Endothelial cell of umbilical vein (primary cell): ENCODE results near the gene NHP2. TPM values are rescaled to one million over a fixed set of nuclear protein-coding genes. Genes with fewer than 3 reads are reported as not detected.

Source experiments
- BruUV-seq: library from RNA; stranded (reverse); fragments of 400-500 nt; replicated peaks from 2 replicates; lab custom pipeline; 2021; lab: Mats Ljungman, UMichigan
- CTCF ChIA-PET: fragments of 300-600, 350-600 bp; sonication (Branson Sonifier 250); formaldehyde crosslinking; loops from one replicate; lab custom pipeline; 2021; ENCODE audit warnings: antibody characterized with exemption, inconsistent platforms; lab: Charles Lee
- POLR2A ChIA-PET: fragments of 300-600, 350-600 bp; sonication (Branson Sonifier 250); formaldehyde crosslinking; loops from one replicate; lab custom pipeline; 2021; ENCODE audit warnings: antibody characterized with exemption, inconsistent platforms; lab: Charles Lee
- DNase-seq: peaks from one replicate; pipeline ENCODE4 v3.0.0-alpha.2; 2011; ENCODE audit warnings: low read depth, low spot score
- FAIRE-seq: peaks from 2 replicates; lab custom pipeline; 2011; peaks lifted over from hg19 to GRCh38; lab: Jason Lieb, UNC
- H2AFZ ChIP-seq: 2 replicates; pipeline ENCODE4 v1.6.0; 2012; ENCODE audit warnings: low read depth, low read length, control low read depth, inconsistent platforms
- H3K27ac ChIP-seq: 2 replicates; pipeline ENCODE4 v1.5.1; 2011; ENCODE audit warnings: low read depth, mild to moderate bottlenecking, control low read depth, low read length, moderate library complexity; ENCODE audit not compliant: insufficient read depth
- H3K27me3 ChIP-seq, 2 experiments: 2 replicates each; pipeline versions ENCODE4 v1.6.0 to v1.6.1; 2011; ENCODE audit warnings: low read length in 2 of 2, mixed read lengths in 1 of 2; ENCODE audit not compliant: control insufficient read depth in 2 of 2, insufficient read depth in 2 of 2
- H3K36me3 ChIP-seq, 2 experiments: 2 replicates in 1 of 2; 3 replicates in 1 of 2; pipeline ENCODE4 v1.5.1; 2011; ENCODE audit warnings: low read length in 2 of 2, mild to moderate bottlenecking in 1 of 2, moderate library complexity in 1 of 2; ENCODE audit not compliant: control insufficient read depth in 2 of 2, insufficient read depth in 2 of 2; ENCODE audit errors: extremely low read depth in 1 of 2
- H3K4me1 ChIP-seq: 3 replicates; pipeline ENCODE4 v1.5.1; 2011; ENCODE audit warnings: mild to moderate bottlenecking, low read length; ENCODE audit not compliant: control insufficient read depth, insufficient read depth; ENCODE audit errors: extremely low read depth
- H3K4me2 ChIP-seq: 2 replicates; pipeline ENCODE4 v1.6.1; 2011; ENCODE audit warnings: low read length, control low read depth, mixed read lengths; ENCODE audit not compliant: insufficient read depth
- H3K4me3 ChIP-seq, 3 experiments: fragments of 200-600 bp in 1 of 3; sonication (generic), shearing (Covaris generic) in 1 of 3; replicated peaks in 1 of 3; 2 replicates each; pipeline ENCODE4 v1.5.1; 2011 to 2016; ENCODE audit warnings: control low read depth in 3 of 3, low read length in 3 of 3, mild to moderate bottlenecking in 2 of 3, inconsistent platforms in 1 of 3, low read depth in 1 of 3, moderate library complexity in 1 of 3; ENCODE audit not compliant: insufficient read depth in 1 of 3
- H3K79me2 ChIP-seq: 2 replicates; pipeline ENCODE4 v1.6.0; 2012; ENCODE audit warnings: low read length, inconsistent platforms; ENCODE audit not compliant: control insufficient read depth, insufficient read depth
- H3K9ac ChIP-seq: replicated peaks from 2 replicates; pipeline ENCODE3; 2011; ENCODE audit warnings: low read length, control low read depth; ENCODE audit not compliant: insufficient read depth; ENCODE audit errors: extremely low read depth
- H3K9me1 ChIP-seq: replicated peaks from 3 replicates; pipeline ENCODE4 v1.6.0; 2011; ENCODE audit warnings: mild to moderate bottlenecking, low read length; ENCODE audit not compliant: control insufficient read depth, insufficient read depth; ENCODE audit errors: extremely low read depth
- H3K9me3 ChIP-seq: replicated peaks from 2 replicates; pipeline ENCODE4 v1.5.1; 2012; ENCODE audit warnings: low read length, inconsistent platforms; ENCODE audit not compliant: control insufficient read depth, insufficient read depth
- H4K20me1 ChIP-seq: replicated peaks from 2 replicates; pipeline ENCODE3; 2011; ENCODE audit warnings: mild to moderate bottlenecking, low read length; ENCODE audit not compliant: control insufficient read depth, insufficient read depth; ENCODE audit errors: extremely low read depth
- CTCF ChIP-seq, 2 donors: IDR thresholded peaks; 1 replicate in 1 of 2; 2 replicates in 1 of 2; pipeline ENCODE4 v1.5.1; 2011; ENCODE audit warnings: low read length in 2 of 2, mild to moderate bottlenecking in 2 of 2, moderate library complexity in 2 of 2, control low read depth in 1 of 2, inconsistent platforms in 1 of 2, low read depth in 1 of 2; ENCODE audit not compliant: insufficient read depth in 1 of 2; ENCODE audit errors: extremely low read depth in 1 of 2
- EZH2 ChIP-seq: IDR thresholded peaks from 2 replicates; pipeline ENCODE4 v1.6.1; 2012; ENCODE audit warnings: borderline replicate concordance, low read depth, mild to moderate bottlenecking, moderate library complexity, low read length, inconsistent platforms; ENCODE audit not compliant: severe bottlenecking
- FOS ChIP-seq: IDR thresholded peaks from 2 replicates; pipeline ENCODE4 v1.6.1; 2011; ENCODE audit warnings: mild to moderate bottlenecking, low read length, moderate library complexity, borderline replicate concordance; ENCODE audit not compliant: insufficient read depth
- GATA2 ChIP-seq: IDR thresholded peaks from 2 replicates; pipeline ENCODE4 v1.7.0; 2011; ENCODE audit warnings: low read depth, mild to moderate bottlenecking, moderate library complexity, mixed read lengths, low read length; ENCODE audit not compliant: insufficient read length, insufficient read depth
- JUN ChIP-seq: IDR thresholded peaks from 2 replicates; pipeline ENCODE4 v1.6.1; 2011; ENCODE audit warnings: borderline replicate concordance, low read depth; ENCODE audit not compliant: insufficient read length, insufficient read depth
- MYC ChIP-seq: IDR thresholded peaks from one replicate; pipeline ENCODE4 v1.6.1; 2011; ENCODE audit warnings: mild to moderate bottlenecking, low read depth, low read length
- POLR2A ChIP-seq: IDR thresholded peaks from 2 replicates; pipeline ENCODE4 v1.6.1; 2012; ENCODE audit warnings: low read depth, mild to moderate bottlenecking, control low read depth, low read length
- POLR2AphosphoS5 ChIP-seq: IDR thresholded peaks from 2 replicates; pipeline ENCODE4 v1.6.1; 2012; ENCODE audit warnings: low read depth, mild to moderate bottlenecking, control low read depth, low read length, moderate library complexity; ENCODE audit not compliant: insufficient read depth
- dilution Hi-C: fragments of 300-500 bp; cut with MboI; formaldehyde crosslinking; loops from one replicate; pipeline ENCODE4 v1.15.0; 2019; ENCODE audit warnings: low sequenced_read_pairs; ENCODE audit not compliant: extremely low pct_ligation_motif_present
- intact Hi-C: fragments of 100-400 bp; cut with micrococcal nuclease; formaldehyde crosslinking; loops from one replicate; pipeline ENCODE4 v1.10.0; 2022
- polyA plus RNA-seq, 4 experiments: library from polyadenylated mRNA; depleted of rRNA in 3 of 4; stranded (reverse) in 3 of 4; unstranded in 1 of 4; fragments of >200 nt; gene quantifications; 2 replicates each; pipeline versions ENCODE4 v1.2.1 to v1.2.3, GENCODE V29; 2011 to 2012; ENCODE audit warnings: missing spikeins in 1 of 4
- total RNA-seq: library from RNA; stranded (reverse); gene quantifications from 2 replicates; pipeline ENCODE4 v1.2.3, GENCODE V29; 2021
- TF ChIP-seq, protein P1 (sequence below): IDR thresholded peaks from 2 replicates; pipeline ENCODE4 v1.6.1; 2011; ENCODE audit not compliant: insufficient read depth, insufficient read length

Gene NHP2
- total and polyA plus RNA-seq, 2 donors (not counting 3 experiments of a cell fraction or from before 2014, with no cell fraction given) = 205 to 220 TPM

DNA sequence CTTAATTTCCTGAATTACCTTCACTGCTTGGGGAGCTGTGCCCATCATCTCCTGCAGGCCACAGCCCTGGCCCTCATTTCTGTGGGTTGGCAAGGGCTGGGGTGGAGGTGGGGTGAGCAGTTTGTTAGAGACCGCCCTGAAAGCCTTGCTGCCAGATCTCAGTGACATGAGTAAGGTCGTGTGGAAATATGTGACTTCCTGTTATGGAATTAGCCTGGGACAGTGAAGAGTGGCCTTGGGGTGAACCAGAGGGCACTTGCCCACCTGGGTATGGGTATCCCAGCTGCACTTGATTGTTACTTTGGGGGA is 48.2 kb upstream of the NHP2 start:
- Histone ChIP-seq H3K27ac (no peak overlapping the region), H2AFZ (no peak overlapping the region), H3K9ac (no peak overlapping the region), H3K4me2 (no peak overlapping the region), H3K79me2 (peaks cover 28% of the 10 kb centered on the region), H4K20me1 (no peaks in the 10 kb centered on the region), H3K9me3 (no peaks in the 10 kb centered on the region), H3K9me1 (no peaks in the 10 kb centered on the region), H3K27me3 (no peaks in the 10 kb centered on the region), H3K4me1 (peaks cover 14% of the 10 kb centered on the region), H3K4me3 (no peak overlapping the region), H3K36me3 (peaks cover 2 to 5% of the 10 kb centered on the region in 2 experiments)
- TF ChIP-seq, protein P1, sequence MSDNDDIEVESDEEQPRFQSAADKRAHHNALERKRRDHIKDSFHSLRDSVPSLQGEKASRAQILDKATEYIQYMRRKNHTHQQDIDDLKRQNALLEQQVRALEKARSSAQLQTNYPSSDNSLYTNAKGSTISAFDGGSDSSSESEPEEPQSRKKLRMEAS = no peak
- TF ChIP-seq FOS = no peak
- no peak for TF ChIP-seq GATA2
- TF ChIP-seq JUN = no peak
- TF ChIP-seq CTCF (IDR thresholded peaks at IDR 0.05; ENCODE audit: extremely low read depth in 1 of 2, insufficient read depth in 1 of 2, low read depth in 1 of 2, low read length in 2 of 2) = no peak
- TF ChIP-seq POLR2A = no peak
- no peak for TF ChIP-seq POLR2AphosphoS5
- TF ChIP-seq MYC = no peak
- no peak for TF ChIP-seq EZH2
- no TSS peak for BruUV-seq
- ChIA-PET CTCF (interaction anchor here (1.0 to 1.4 kb wide), 3 partner anchors 9 to 126 kb away, joined by 3 read pairs; no protein-coding TSS in a partner anchor), POLR2A (no interaction called here)
- intact Hi-C loops (no loop called here), dilution Hi-C loops (no loop called here)
- DNase-seq = no peak
- peak; percentile 49 for FAIRE-seq
